ENCODE results near the gene KIF3B.
"Not testable (repeated sequence)": the region's sequence is repeated elsewhere in the genome, so short reads cannot be mapped to it uniquely, and the experiment has no call there.

Gene KIF3B

GRCh38 chr20:32350421-32350820 lies 73.0 kb downstream of the KIF3B start:
- no peak for DNase-seq
- intact Hi-C loops (cut with DNase I): no loop called here

- DNase-seq: no peak
- intact Hi-C loops (cut with DNase I): no loop called here
Measured at GRCh38 chr20:32352121-32352720, 74.8 kb downstream of the KIF3B start.

- intact Hi-C loops (cut with DNase I): no loop called here
Measured at GRCh38 chr20:32353848-32354496, 76.5 kb downstream of the KIF3B start.

GRCh38 chr20:32354592-32355416 lies 77.4 kb downstream of the KIF3B start:
- intact Hi-C loops (cut with DNase I): loop anchor here (5.0 kb wide), 1 partner anchor 148 kb away; the partner anchor contains the start of genes PLAGL2 and POFUT1
- no peak for DNase-seq

More at GRCh38 chr20:32353848-32354496, 76.5 kb downstream of the KIF3B start:
- DNase-seq: no peak

GRCh38 chr20:32355417-32355841 lies 78.0 kb downstream of the KIF3B start:
- intact Hi-C loops (cut with DNase I): loop anchor here (5.0 kb wide), 1 partner anchor 148 kb away; the partner anchor contains the start of genes PLAGL2 and POFUT1

GRCh38 chr20:32355907-32356621 lies 78.6 kb downstream of the KIF3B start:
- not testable (repeated sequence) for DNase-seq
- intact Hi-C loops (cut with DNase I): loop anchor here (5.0 kb wide), 1 partner anchor 149 kb away; the partner anchor contains the start of genes PLAGL2 and POFUT1

More at GRCh38 chr20:32355417-32355841, 78.0 kb downstream of the KIF3B start:
- no peak for DNase-seq

- DNase-seq: no peak
- intact Hi-C loops (cut with DNase I): loop anchor here (5.0 kb wide), 1 partner anchor 149 kb away; the partner anchor contains the start of genes PLAGL2 and POFUT1
Measured at GRCh38 chr20:32356622-32357374, 79.3 kb downstream of the KIF3B start.

- intact Hi-C loops (cut with DNase I): loop anchor here (5.0 kb wide), 1 partner anchor 150 kb away; the partner anchor contains the start of genes PLAGL2 and POFUT1
- no peak for DNase-seq
Measured at GRCh38 chr20:32357375-32357868, 80.0 kb downstream of the KIF3B start.

GRCh38 chr20:32357869-32358631 lies 80.6 kb downstream of the KIF3B start, which contains the start of gene ASXL1:
TSS of gene ASXL1 (plus strand) at chr20:32358331. CDS start at chr20:32358776, 445 bp downstream.
- peak; percentile 95 to 100 (median 96) for DNase-seq
- intact Hi-C loops (cut with DNase I): loop anchor here (2.0 to 5.0 kb wide), 2 partner anchors 127 to 151 kb away; partner anchors contain the start of genes PLAGL2 and POFUT1

- DNase-seq: peak in 1 of 10 donors; percentile 33
- intact Hi-C loops (cut with DNase I): loop anchor here (2.0 to 5.0 kb wide), 2 partner anchors 126 to 151 kb away; partner anchors contain the start of genes PLAGL2 and POFUT1
Measured at GRCh38 chr20:32358632-32358882, 81.1 kb downstream of the KIF3B start.

GRCh38 chr20:32358883-32359632 lies 81.6 kb downstream of the KIF3B start:
- peak in 7 of 10 donors; percentile 46 to 94 (median 59) for DNase-seq
- intact Hi-C loops (cut with DNase I): loop anchor here (2.0 to 5.0 kb wide), 2 partner anchors 126 to 152 kb away; partner anchors contain the start of genes PLAGL2 and POFUT1

- intact Hi-C loops (cut with DNase I): loop anchor here (2.0 to 10.0 kb wide), 3 partner anchors 75 to 152 kb away; partner anchors contain the start of genes PLAGL2 and POFUT1
- no peak for DNase-seq
Measured at GRCh38 chr20:32359633-32360332, 82.3 kb downstream of the KIF3B start.

- no peak for DNase-seq
- intact Hi-C loops (cut with DNase I): loop anchor here (10.0 kb wide), 1 partner anchor 75 kb away; no protein-coding TSS in a partner anchor
Measured at GRCh38 chr20:32360333-32360634, 82.8 kb downstream of the KIF3B start.

- intact Hi-C loops (cut with DNase I): loop anchor here (10.0 kb wide), 1 partner anchor 78 kb away; no protein-coding TSS in a partner anchor
- no peak for DNase-seq
Measured at GRCh38 chr20:32362901-32363364, 85.5 kb downstream of the KIF3B start.

GRCh38 chr20:32363492-32363891 lies 86.0 kb downstream of the KIF3B start:
- DNase-seq: no peak

GRCh38 chr20:32364554-32365208 lies 87.2 kb downstream of the KIF3B start:
- DNase-seq: no peak

More at GRCh38 chr20:32363492-32363891, 86.0 kb downstream of the KIF3B start:
- intact Hi-C loops (cut with DNase I): loop anchor here (10.0 kb wide), 1 partner anchor 79 kb away; no protein-coding TSS in a partner anchor

More at GRCh38 chr20:32364554-32365208, 87.2 kb downstream of the KIF3B start:
- intact Hi-C loops (cut with DNase I): loop anchor here (10.0 kb wide), 1 partner anchor 80 kb away; no protein-coding TSS in a partner anchor

All from posterior cingulate gyrus (tissue), 11 donors.